GM19239 (cell line): ENCODE data around the gene LIMS1.
"Not testable (repeated sequence)": the region's sequence is repeated elsewhere in the genome, so short reads cannot be mapped to it uniquely, and the experiment has no call there.

Experiments used
- DNase-seq: peaks from one replicate; pipeline ENCODE4 v3.0.0; 2011; ENCODE audit warnings: low spot score; ENCODE audit not compliant: insufficient read length
- FAIRE-seq: peaks from 2 replicates; lab custom pipeline; 2011; peaks lifted over from hg19 to GRCh38; lab: Jason Lieb, UNC

The LIMS1 gene

GRCh38 chr2:108583903-108584520 lies 49.7 kb downstream of the LIMS1 start:
- DNase-seq (peak; percentile 41), FAIRE-seq (peak; percentile 78)

GRCh38 chr2:108585436-108585835 lies 51.2 kb downstream of the LIMS1 start:
- no peak for DNase-seq
- FAIRE-seq, result no peak

- DNase-seq (no peak), FAIRE-seq (no peak)
These were observed 51.8 kb downstream of the LIMS1 start for GRCh38 chr2:108586116-108586515.

- no peak for DNase-seq
- no peak for FAIRE-seq
These were observed 52.4 kb downstream of the LIMS1 start for GRCh38 chr2:108586631-108587030.

- FAIRE-seq, result no peak
These were observed 53.4 kb downstream of the LIMS1 start for GRCh38 chr2:108587621-108588020.

GRCh38 chr2:108588070-108588668 lies 53.9 kb downstream of the LIMS1 start:
- peak; percentile 23 for FAIRE-seq
- DNase-seq, result no peak

More at GRCh38 chr2:108587621-108588020, 53.4 kb downstream of the LIMS1 start:
- no peak for DNase-seq

GRCh38 chr2:108589372-108589771 lies 55.1 kb downstream of the LIMS1 start:
- no peak for DNase-seq
- no peak for FAIRE-seq

GRCh38 chr2:108589781-108590180 lies 55.5 kb downstream of the LIMS1 start:
- DNase-seq (no peak), FAIRE-seq (no peak)

GRCh38 chr2:108591163-108591562 lies 56.9 kb downstream of the LIMS1 start:
- DNase-seq (no peak), FAIRE-seq (peak; percentile 28)

GRCh38 chr2:108593547-108594098 lies 59.4 kb downstream of the LIMS1 start:
- DNase-seq (no peak), FAIRE-seq (no peak)

GRCh38 chr2:108594132-108594981 lies 60.1 kb downstream of the LIMS1 start:
- FAIRE-seq, result peak; percentile 33
- no peak for DNase-seq

GRCh38 chr2:108594982-108595464 lies 60.8 kb downstream of the LIMS1 start:
- no peak for DNase-seq

GRCh38 chr2:108595771-108596170 lies 61.5 kb downstream of the LIMS1 start:
- FAIRE-seq, DNase-seq: not testable (repeated sequence)

More at GRCh38 chr2:108594982-108595464, 60.8 kb downstream of the LIMS1 start:
- FAIRE-seq, result no peak

- FAIRE-seq, result not testable (repeated sequence)
These were observed 63.0 kb downstream of the LIMS1 start for GRCh38 chr2:108597105-108597744.

GRCh38 chr2:108601199-108601598 lies 66.9 kb downstream of the LIMS1 start:
- FAIRE-seq, result not testable (repeated sequence)

More at GRCh38 chr2:108597105-108597744, 63.0 kb downstream of the LIMS1 start:
- not testable (repeated sequence) for DNase-seq

GRCh38 chr2:108602422-108602821 lies 68.2 kb downstream of the LIMS1 start:
- DNase-seq (no peak), FAIRE-seq (no peak)

More at GRCh38 chr2:108601199-108601598, 66.9 kb downstream of the LIMS1 start:
- DNase-seq, result not testable (repeated sequence)

- DNase-seq, result no peak
- no peak for FAIRE-seq
These were observed 69.9 kb downstream of the LIMS1 start for GRCh38 chr2:108604196-108604595.

- DNase-seq, result no peak
- FAIRE-seq, result peak; percentile 75
These were observed 71.7 kb downstream of the LIMS1 start for GRCh38 chr2:108605947-108606346.

GRCh38 chr2:108607706-108608301 lies 73.5 kb downstream of the LIMS1 start:
- DNase-seq (no peak), FAIRE-seq (peak; percentile 63)
